Esophagus (tissue), 2 donors: ENCODE results near the gene PTPRT. TPM values are rescaled to one million over a fixed set of nuclear protein-coding genes. Genes with fewer than 3 reads are reported as not detected.

Source experiments
- H3K27ac ChIP-seq, 2 donors: one replicate each; pipeline ENCODE4 v1.5.1; 2013; ENCODE audit warnings: low read depth in 2 of 2, mild to moderate bottlenecking in 2 of 2, inconsistent platforms in 1 of 2, low read length in 1 of 2, moderate library complexity in 1 of 2
- H3K27me3 ChIP-seq, 2 donors: one replicate each; pipeline ENCODE4 v1.6.1; 2013; ENCODE audit warnings: low read length in 2 of 2, control low read depth in 1 of 2, mild to moderate bottlenecking in 1 of 2; ENCODE audit not compliant: insufficient read depth in 2 of 2, control insufficient read depth in 1 of 2
- H3K36me3 ChIP-seq, 2 donors: one replicate each; pipeline ENCODE4 v1.6.1; 2013; ENCODE audit warnings: low read length in 1 of 2; ENCODE audit not compliant: control insufficient read depth in 2 of 2, insufficient read depth in 2 of 2
- H3K4me1 ChIP-seq, 2 donors: one replicate each; pipeline ENCODE4 v1.6.1; 2013; ENCODE audit warnings: low read length in 1 of 2; ENCODE audit not compliant: control insufficient read depth in 2 of 2, insufficient read depth in 2 of 2
- H3K4me3 ChIP-seq, 2 donors: one replicate each; pipeline ENCODE4 v1.5.1; 2013; ENCODE audit warnings: low read length in 2 of 2, mild to moderate bottlenecking in 2 of 2, low read depth in 1 of 2, moderate library complexity in 1 of 2
- H3K9me3 ChIP-seq, 2 donors: one replicate each; pipeline ENCODE4 v1.6.1; 2013; ENCODE audit warnings: mild to moderate bottlenecking in 2 of 2, low read depth in 1 of 2, low read length in 1 of 2, moderate library complexity in 1 of 2; ENCODE audit not compliant: control insufficient read depth in 2 of 2, insufficient read depth in 1 of 2
- WGBS, 2 donors: extraction: QIAGEN DNeasy Blood & Tissue Kit; methylation state at CpG; one replicate each; pipeline ENCODE4 v1.1.7; 2013; 5-methylcytosine and 5-hydroxymethylcytosine counted together
- polyA plus RNA-seq, 2 donors: library from polyadenylated mRNA; stranded (reverse); fragments of 200-250 nt; gene quantifications; one replicate each; pipeline ENCODE4 v1.2.3, GENCODE V29; 2013
- donor health status: healthy with polysubstance abuse.
- donor health status: Bipolar disorder and iron deficiency.

Gene PTPRT
- polyA plus RNA-seq, 2 donors, result under 0.01 TPM

GRCh38 chr20:42134265-42135098 lies 1055.2 kb downstream of the PTPRT start:
- Histone ChIP-seq H3K4me3 (no peak overlapping the region), H3K4me1 (peaks cover 0 to 2% of the 10 kb centered on the region in 2 donors), H3K36me3 (no peaks in the 10 kb centered on the region), H3K9me3 (no peaks in the 10 kb centered on the region), H3K27me3 (no peaks in the 10 kb centered on the region), H3K27ac (no peak overlapping the region)
- WGBS, 2 donors, result 81 to 84% methylated on average over 5 of the region's 5 CpGs

GRCh38 chr20:42130810-42131596 lies 1058.7 kb downstream of the PTPRT start:
- no peaks in the 10 kb centered on the region for H3K27me3 ChIP-seq
- H3K36me3 ChIP-seq, result no peaks in the 10 kb centered on the region
- H3K9me3 ChIP-seq, result no peaks in the 10 kb centered on the region
- H3K4me1 ChIP-seq, result no peaks in the 10 kb centered on the region
- no peak overlapping the region for H3K4me3 ChIP-seq
- no peak overlapping the region for H3K27ac ChIP-seq
- WGBS, 2 donors, result 71 to 73% methylated on average over 5 of the region's 5 CpGs

GRCh38 chr20:42125426-42125825 lies 1064.3 kb downstream of the PTPRT start:
- H3K36me3 ChIP-seq, result no peaks in the 10 kb centered on the region
- no peak overlapping the region for H3K27ac ChIP-seq
- no peaks in the 10 kb centered on the region for H3K9me3 ChIP-seq
- no peak overlapping the region for H3K4me3 ChIP-seq
- WGBS, 2 donors, result 18 to 29% methylated on average over 2 of the region's 2 CpGs
- no peaks in the 10 kb centered on the region for H3K4me1 ChIP-seq
- no peaks in the 10 kb centered on the region for H3K27me3 ChIP-seq

GRCh38 chr20:42123981-42124473 lies 1065.7 kb downstream of the PTPRT start:
- Histone ChIP-seq H3K27me3 (no peaks in the 10 kb centered on the region), H3K27ac (no peak overlapping the region), H3K9me3 (no peaks in the 10 kb centered on the region), H3K4me3 (no peak overlapping the region), H3K36me3 (no peaks in the 10 kb centered on the region), H3K4me1 (no peaks in the 10 kb centered on the region)
- WGBS, 2 donors, result 66 to 68% methylated on average over 11 of the region's 11 CpGs

- no peaks in the 10 kb centered on the region for H3K4me1 ChIP-seq
- H3K27ac ChIP-seq, result no peak overlapping the region
- 72 to 74% methylated on average over 7 of the region's 7 CpGs for WGBS, 2 donors
- H3K4me3 ChIP-seq, result no peak overlapping the region
- H3K9me3 ChIP-seq, result peaks cover 0 to 2% of the 10 kb centered on the region in 2 donors
- no peaks in the 10 kb centered on the region for H3K27me3 ChIP-seq
- H3K36me3 ChIP-seq, result no peaks in the 10 kb centered on the region
Measured at GRCh38 chr20:42118409-42119125, 1071.1 kb downstream of the PTPRT start.

GRCh38 chr20:42118001-42118400 lies 1071.7 kb downstream of the PTPRT start:
- Histone ChIP-seq H3K4me1 (no peaks in the 10 kb centered on the region), H3K27me3 (no peaks in the 10 kb centered on the region), H3K9me3 (peaks cover 0 to 5% of the 10 kb centered on the region in 2 donors), H3K4me3 (no peak overlapping the region), H3K27ac (no peak overlapping the region), H3K36me3 (no peaks in the 10 kb centered on the region)
- 75 to 76% methylated on average over 7 of the region's 7 CpGs for WGBS, 2 donors

- 78% methylated on average over 8 of the region's 8 CpGs for WGBS, 2 donors
- Histone ChIP-seq H3K27ac (no peak overlapping the region), H3K4me1 (no peaks in the 10 kb centered on the region), H3K9me3 (peaks cover 0 to 5% of the 10 kb centered on the region in 2 donors), H3K36me3 (no peaks in the 10 kb centered on the region), H3K27me3 (no peaks in the 10 kb centered on the region), H3K4me3 (no peak overlapping the region)
Measured at GRCh38 chr20:42113236-42113635, 1076.5 kb downstream of the PTPRT start.

- no peak overlapping the region for H3K4me3 ChIP-seq
- no peak overlapping the region for H3K27ac ChIP-seq
- no peaks in the 10 kb centered on the region for H3K27me3 ChIP-seq
- H3K36me3 ChIP-seq, result no peaks in the 10 kb centered on the region
- no peaks in the 10 kb centered on the region for H3K4me1 ChIP-seq
- H3K9me3 ChIP-seq, result peaks cover 0 to 5% of the 10 kb centered on the region in 2 donors
- 83 to 87% methylated on average over 5 of the region's 5 CpGs for WGBS, 2 donors
Measured at GRCh38 chr20:42112161-42112560, 1077.5 kb downstream of the PTPRT start.

- WGBS, 2 donors, result 83 to 90% methylated on average over 1 of the region's 1 CpG
- H3K27ac ChIP-seq, result no peak overlapping the region
- H3K36me3 ChIP-seq, result no peaks in the 10 kb centered on the region
- no peaks in the 10 kb centered on the region for H3K4me1 ChIP-seq
- H3K27me3 ChIP-seq, result no peaks in the 10 kb centered on the region
- H3K4me3 ChIP-seq, result no peak overlapping the region
- H3K9me3 ChIP-seq, result peaks cover 0 to 5% of the 10 kb centered on the region in 2 donors
Measured at GRCh38 chr20:42111349-42111748, 1078.4 kb downstream of the PTPRT start.
